ENCODE measurements around the gene ADGRL2. TPM values are rescaled to one million over a fixed set of nuclear protein-coding genes. Genes with fewer than 3 reads are reported as not detected.
"Not testable (repeated sequence)": the region's sequence is repeated elsewhere in the genome, so short reads cannot be mapped to it uniquely, and the experiment has no call there.

ADGRL2 gene
- total RNA-seq, 6 donors from 2014 or later, result 21.0 to 133 (median 84.0) TPM

DNA sequence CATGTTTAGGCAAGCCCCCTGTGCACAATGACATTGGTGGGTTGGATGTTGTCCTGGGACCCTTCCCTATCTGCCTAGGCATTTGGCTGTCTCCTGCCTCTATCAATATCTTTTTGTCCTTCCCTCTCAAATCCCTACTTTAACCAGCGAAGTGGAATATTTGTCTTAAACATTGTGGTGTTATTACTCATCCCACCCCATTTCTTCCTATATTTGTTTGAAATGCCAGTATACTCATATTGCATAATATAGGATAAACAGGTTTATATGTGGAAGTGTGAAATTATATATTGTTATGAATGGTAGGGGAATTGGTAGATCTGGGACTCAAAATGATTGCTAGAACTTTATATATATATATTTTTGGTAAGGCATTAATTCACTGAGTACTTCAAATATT lies 80.0 kb downstream of the ADGRL2 start:
- Histone ChIP-seq H3K27ac (no peak overlapping the region), H3K36me3 (no peaks in the 10 kb centered on the region), H3K4me3 (no peak overlapping the region), H3K9me3 (no peaks in the 10 kb centered on the region), H3K4me1 (peaks cover 6 to 30% (median 14%) of the 10 kb centered on the region in 4 donors), H3K27me3 (no peaks in the 10 kb centered on the region)
- ATAC-seq (ENCODE audit: low FRiP score in 2 of 2), result no peak
- WGBS, 2 donors, result 94 to 100% methylated on average over 1 of the region's 1 CpG
- DNase-seq, result no peak
- TF ChIP-seq EP300 (IDR thresholded peaks at IDR 0.05) (no peak), POLR2AphosphoS5 (IDR thresholded peaks at IDR 0.05) (no peak), POLR2A (IDR thresholded peaks at IDR 0.05) (no peak)
- TF ChIP-seq, protein P1, sequence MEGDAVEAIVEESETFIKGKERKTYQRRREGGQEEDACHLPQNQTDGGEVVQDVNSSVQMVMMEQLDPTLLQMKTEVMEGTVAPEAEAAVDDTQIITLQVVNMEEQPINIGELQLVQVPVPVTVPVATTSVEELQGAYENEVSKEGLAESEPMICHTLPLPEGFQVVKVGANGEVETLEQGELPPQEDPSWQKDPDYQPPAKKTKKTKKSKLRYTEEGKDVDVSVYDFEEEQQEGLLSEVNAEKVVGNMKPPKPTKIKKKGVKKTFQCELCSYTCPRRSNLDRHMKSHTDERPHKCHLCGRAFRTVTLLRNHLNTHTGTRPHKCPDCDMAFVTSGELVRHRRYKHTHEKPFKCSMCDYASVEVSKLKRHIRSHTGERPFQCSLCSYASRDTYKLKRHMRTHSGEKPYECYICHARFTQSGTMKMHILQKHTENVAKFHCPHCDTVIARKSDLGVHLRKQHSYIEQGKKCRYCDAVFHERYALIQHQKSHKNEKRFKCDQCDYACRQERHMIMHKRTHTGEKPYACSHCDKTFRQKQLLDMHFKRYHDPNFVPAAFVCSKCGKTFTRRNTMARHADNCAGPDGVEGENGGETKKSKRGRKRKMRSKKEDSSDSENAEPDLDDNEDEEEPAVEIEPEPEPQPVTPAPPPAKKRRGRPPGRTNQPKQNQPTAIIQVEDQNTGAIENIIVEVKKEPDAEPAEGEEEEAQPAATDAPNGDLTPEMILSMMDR (IDR thresholded peaks at IDR 0.05), result no peak

DNA sequence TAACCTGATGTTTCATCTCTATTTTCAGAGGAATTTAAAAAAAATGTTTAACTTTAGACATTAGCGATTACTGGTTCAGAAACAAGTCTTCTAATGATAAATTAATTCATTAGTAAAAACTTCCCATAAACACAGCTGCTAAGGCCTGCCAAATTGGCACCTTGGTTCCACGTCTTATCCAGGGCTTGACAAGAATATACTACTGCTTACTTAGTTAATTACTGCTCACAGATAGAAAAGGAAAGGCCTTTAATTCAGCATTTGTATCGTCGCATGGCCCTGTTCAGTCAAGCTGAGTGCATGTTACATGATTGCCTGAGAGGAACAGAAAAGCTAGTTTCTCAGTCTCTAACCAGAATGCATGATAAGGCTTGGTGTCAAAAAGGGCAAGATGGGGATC lies 84.6 kb downstream of the ADGRL2 start:
- H3K27ac ChIP-seq, result no peak overlapping the region
- H3K27me3 ChIP-seq, result no peaks in the 10 kb centered on the region
- no peak overlapping the region for H3K4me3 ChIP-seq
- DNase-seq (no peak), ATAC-seq (ENCODE audit: low FRiP score in 2 of 2) (no peak)
- WGBS, 2 donors, result 67 to 75% methylated on average over 4 of the region's 4 CpGs
- TF ChIP-seq EP300 (IDR thresholded peaks at IDR 0.05) (no peak), POLR2AphosphoS5 (IDR thresholded peaks at IDR 0.05) (no peak), POLR2A (IDR thresholded peaks at IDR 0.05) (no peak)
- TF ChIP-seq, protein P1 (IDR thresholded peaks at IDR 0.05), result no peak
- H3K36me3 ChIP-seq, result no peaks in the 10 kb centered on the region
- no peaks in the 10 kb centered on the region for H3K4me1 ChIP-seq
- no peaks in the 10 kb centered on the region for H3K9me3 ChIP-seq

DNA sequence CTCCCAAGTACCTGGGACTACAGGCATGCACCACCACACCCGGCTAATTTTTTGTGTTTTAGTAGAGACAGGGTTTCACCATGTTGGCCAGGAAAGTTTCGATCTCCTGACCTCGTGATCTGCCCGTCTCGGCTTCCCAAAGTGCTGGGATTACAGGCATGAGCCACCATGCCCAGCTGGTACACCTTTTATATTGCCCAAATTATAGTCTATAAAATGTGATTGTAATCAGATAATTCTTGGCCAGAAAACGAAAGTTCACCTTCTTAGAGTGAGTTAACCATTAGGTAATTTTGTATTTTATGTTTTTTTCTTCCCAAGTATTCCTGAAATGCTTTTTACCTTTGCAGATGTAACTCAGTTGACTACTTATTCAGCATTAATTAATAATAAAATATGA lies 85.6 kb downstream of the ADGRL2 start:
- H3K36me3 ChIP-seq; H3K27me3 ChIP-seq; DNase-seq; H3K27ac ChIP-seq; H3K4me1 ChIP-seq; H3K9me3 ChIP-seq; H3K4me3 ChIP-seq; ATAC-seq (ENCODE audit: low FRiP score in 2 of 2): not testable (repeated sequence)
- 87% methylated on average over 6 of the region's 6 CpGs for WGBS, 2 donors

DNA sequence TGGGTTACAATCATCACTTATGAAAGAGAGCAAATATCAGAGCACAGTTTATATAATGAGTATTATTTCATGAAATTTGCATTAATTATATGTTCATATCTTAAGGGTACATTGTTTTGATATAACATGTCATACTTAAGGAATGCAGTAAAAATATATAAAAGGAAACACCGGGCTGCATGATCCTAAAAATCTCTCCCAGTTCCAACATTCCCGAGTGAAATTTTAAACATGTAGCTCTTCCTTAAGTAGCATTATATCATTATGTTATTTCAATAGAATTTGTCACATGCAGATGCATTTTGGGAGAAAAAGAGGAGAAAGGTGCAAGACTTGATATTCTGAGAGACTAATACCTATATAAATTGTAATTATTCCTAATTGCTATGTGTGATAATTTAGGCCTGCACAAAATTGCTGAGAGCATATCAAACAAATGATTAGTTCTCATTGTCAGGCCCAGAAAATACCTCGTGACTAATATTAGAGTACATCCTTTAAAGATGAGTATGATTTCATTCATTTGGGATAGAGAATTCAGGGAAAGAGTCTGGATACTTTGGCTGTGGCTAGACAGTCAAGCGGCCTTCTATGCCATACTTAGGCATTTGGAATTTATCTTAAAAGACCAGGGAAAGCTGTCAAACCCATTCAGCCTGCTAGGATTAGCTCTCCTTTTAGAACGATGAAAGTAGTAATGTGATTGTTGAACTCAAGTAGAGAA lies 86.8 kb downstream of the ADGRL2 start:
- no peak for ATAC-seq (ENCODE audit: low FRiP score in 2 of 2)
- TF ChIP-seq POLR2AphosphoS5 (IDR thresholded peaks at IDR 0.05) (no peak), POLR2A (IDR thresholded peaks at IDR 0.05) (no peak), EP300 (IDR thresholded peaks at IDR 0.05) (no peak)
- TF ChIP-seq, protein P1 (IDR thresholded peaks at IDR 0.05), result no peak
- no peak overlapping the region for H3K4me3 ChIP-seq
- H3K27me3 ChIP-seq, result no peaks in the 10 kb centered on the region
- no peaks in the 10 kb centered on the region for H3K9me3 ChIP-seq
- no peak for DNase-seq
- H3K36me3 ChIP-seq, result no peaks in the 10 kb centered on the region
- WGBS, 2 donors, result 62 to 71% methylated on average over 5 of the region's 5 CpGs
- no peaks in the 10 kb centered on the region for H3K4me1 ChIP-seq
- H3K27ac ChIP-seq, result no peak overlapping the region

DNA sequence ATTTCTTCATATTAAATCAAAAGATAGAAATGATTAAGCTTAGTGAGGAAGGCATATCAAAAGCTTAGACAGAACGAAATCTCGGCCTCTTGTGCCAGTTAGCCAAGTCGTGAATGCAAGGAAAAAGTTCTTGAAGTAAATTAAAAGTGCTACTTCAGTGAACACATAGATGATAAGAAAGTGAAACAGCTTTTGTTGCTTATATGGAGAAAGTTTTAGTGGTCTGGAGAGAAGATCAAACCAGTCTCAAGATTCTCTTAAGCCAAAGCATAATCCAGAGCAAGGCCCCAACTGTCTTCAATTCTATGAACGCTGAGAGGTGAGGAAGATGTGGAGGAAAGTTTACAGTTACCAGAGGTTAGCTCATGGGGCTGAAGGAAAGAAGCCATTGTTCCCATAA lies 88.4 kb downstream of the ADGRL2 start:
- DNase-seq (no peak), ATAC-seq (ENCODE audit: low FRiP score in 2 of 2) (no peak)
- 47 to 60% methylated on average over 4 of the region's 4 CpGs for WGBS, 2 donors
- Histone ChIP-seq H3K4me1 (no peaks in the 10 kb centered on the region), H3K36me3 (no peaks in the 10 kb centered on the region), H3K27ac (no peak overlapping the region), H3K4me3 (no peak overlapping the region), H3K27me3 (no peaks in the 10 kb centered on the region), H3K9me3 (no peaks in the 10 kb centered on the region)
- TF ChIP-seq POLR2A (IDR thresholded peaks at IDR 0.05) (no peak), EP300 (IDR thresholded peaks at IDR 0.05) (no peak), POLR2AphosphoS5 (IDR thresholded peaks at IDR 0.05) (no peak)
- TF ChIP-seq, protein P1 (IDR thresholded peaks at IDR 0.05), result no peak
